ENCODE data around the gene TM9SF3. TPM values are rescaled to one million over a fixed set of nuclear protein-coding genes. Genes with fewer than 3 reads are reported as not detected.

Gene TM9SF3
- total and polyA plus RNA-seq, 10 of the 15 experiments (the other 5 are each of a cell fraction or from before 2014, with no cell fraction given), result 17.1 to 85.4 (median 44.9) TPM

GRCh38 chr10:96595741-96596140 is 8.9 kb upstream of the TM9SF3 start:
- DNase-seq (ENCODE audit: low read depth, low spot score) (no peak), ATAC-seq (no peak), FAIRE-seq (no peak)
- H3K4me3 ChIP-seq, result no peak overlapping the region
- H3K79me2 ChIP-seq (ENCODE audit: control insufficient read depth, insufficient read depth, low read length), result no peaks in the 10 kb centered on the region
- H3K4me1 ChIP-seq (ENCODE audit: control insufficient read depth, insufficient read depth, low read length), result no peaks in the 10 kb centered on the region
- peaks cover 13 to 40% of the 10 kb centered on the region in 2 experiments for H3K36me3 ChIP-seq (ENCODE audit: control insufficient read depth in 2 of 2, insufficient read depth in 2 of 2, low read length in 1 of 2)
- no peak overlapping the region for H3K27ac ChIP-seq (ENCODE audit: control insufficient read depth, insufficient read depth)
- WGBS (ENCODE audit: insufficient coverage, insufficient replicate concordance, low lambda C conversion rate, missing lambda C conversion rate), result 97% methylated on average over 4 of the region's 4 CpGs
- no peak overlapping the region for H3K4me2 ChIP-seq (ENCODE audit: control insufficient read depth, insufficient read depth)
- no peaks in the 10 kb centered on the region for H4K20me1 ChIP-seq (ENCODE audit: control insufficient read depth, insufficient read depth)
- in situ Hi-C loops (cut with MboI), result no loop called here
- H3K9me3 ChIP-seq (replicated peaks; ENCODE audit: control insufficient read depth, insufficient read depth, low read length), result no peaks in the 10 kb centered on the region
- POLR2A ChIA-PET, result interaction anchor here (0.5 kb wide), 1 partner anchor 168 kb away, joined by 3 read pairs; no protein-coding TSS in a partner anchor
- RAD21 ChIA-PET (ENCODE audit: unreplicated experiment), result interaction anchor here (0.9 kb wide), 1 partner anchor 199 kb away, joined by 4 read pairs; no protein-coding TSS in a partner anchor
- no TSS peak for BruUV-seq (replicated peaks)
- H3K27me3 ChIP-seq (replicated peaks in 1 of 2; ENCODE audit: control insufficient read depth in 2 of 2, insufficient read depth in 2 of 2, low read length in 1 of 2), result no peaks in the 10 kb centered on the region
- H2AFZ ChIP-seq (ENCODE audit: control insufficient read depth, low read depth, low read length), result no peak overlapping the region
- SMC1A ChIA-PET (ENCODE audit: uncharacterized antibody, unreplicated experiment), result interaction anchor here (1.1 kb wide), 1 partner anchor 30 kb away, joined by 3 read pairs; no protein-coding TSS in a partner anchor
- no peak overlapping the region for H3K9ac ChIP-seq (ENCODE audit: control insufficient read depth, insufficient read depth, low read length)
- CTCF ChIA-PET, result interaction anchor here (1.4 kb wide), 1 partner anchor 11 kb away, joined by 3 read pairs; no protein-coding TSS in a partner anchor
- intact Hi-C loops (cut with micrococcal nuclease; ENCODE audit: unreplicated experiment), result no loop called here
- TF ChIP-seq SIX5 (IDR thresholded peaks at IDR 0.05; ENCODE audit: low read depth, low read length, severe bottlenecking), result no peak
- TF ChIP-seq MLLT1 (IDR thresholded peaks at IDR 0.05), result no peak
- TF ChIP-seq LARP7 (IDR thresholded peaks at IDR 0.05), result no peak
- no peak for TF ChIP-seq CHD4 (IDR thresholded peaks at IDR 0.05)
- TF ChIP-seq IKZF1 (conservative IDR thresholded peaks at IDR 0.05), result no peak
- TF ChIP-seq ATF2 (IDR thresholded peaks at IDR 0.05; ENCODE audit: low read length), result no peak
- no peak for TF ChIP-seq ZBTB40 (IDR thresholded peaks at IDR 0.05; ENCODE audit: borderline replicate concordance)
- no peak for TF ChIP-seq STAT1 (conservative IDR thresholded peaks at IDR 0.05)
- no peak for TF ChIP-seq ASH2L (IDR thresholded peaks at IDR 0.05; ENCODE audit: borderline replicate concordance, low read depth)
- TF ChIP-seq PBX3 (IDR thresholded peaks at IDR 0.05; ENCODE audit: insufficient replicate concordance, low read depth, low read length), result no peak
- no peak for TF ChIP-seq FOXK2 (IDR thresholded peaks at IDR 0.05)
- no peak for TF ChIP-seq ELK1 (IDR thresholded peaks at IDR 0.05; ENCODE audit: low read depth, low read length)
- no peak for TF ChIP-seq SMAD1 (IDR thresholded peaks at IDR 0.05; ENCODE audit: low read depth, partially characterized antibody)
- TF ChIP-seq RB1 (IDR thresholded peaks at IDR 0.05; ENCODE audit: borderline replicate concordance), result no peak
- no peak for TF ChIP-seq KAT2A (conservative IDR thresholded peaks at IDR 0.05; ENCODE audit: control insufficient read depth, low read depth, low read length)

Data from GM12878 (cell line).